Loucy (cell line): ENCODE results near the gene PNMA1.

Experiments
- H2AFZ ChIP-seq: fragments of 200-600 bp; sonication (generic); 2 replicates; pipeline ENCODE4 v1.6.0; 2016; ENCODE audit warnings: antibody characterized with exemption, mild to moderate bottlenecking, low read length, moderate library complexity
- H3F3A ChIP-seq: fragments of 200-600 bp; 2 replicates; pipeline ENCODE4 v1.6.0; 2016; ENCODE audit warnings: antibody characterized with exemption, low read depth, mild to moderate bottlenecking
- H3K27me3 ChIP-seq: fragments of 200-600 bp; sonication (generic); 2 replicates; pipeline ENCODE4 v1.6.1; 2014; ENCODE audit warnings: low read length, mild to moderate bottlenecking; ENCODE audit not compliant: insufficient read depth, poor library complexity, severe bottlenecking
- H3K36me3 ChIP-seq: fragments of 200-600 bp; sonication (generic); 2 replicates; pipeline ENCODE4 v1.6.1; 2016; ENCODE audit warnings: low read length; ENCODE audit not compliant: insufficient read depth
- H3K4me1 ChIP-seq: fragments of 200-600 bp; sonication (generic); 2 replicates; pipeline ENCODE4 v1.5.1; 2014; ENCODE audit warnings: low read length, mild to moderate bottlenecking; ENCODE audit not compliant: insufficient read depth, poor library complexity, severe bottlenecking
- H3K4me2 ChIP-seq: fragments of 200-600 bp; sonication (generic); 2 replicates; pipeline ENCODE4 v1.6.0; 2014; ENCODE audit warnings: antibody characterized with exemption, low read length, low read depth, mild to moderate bottlenecking; ENCODE audit not compliant: poor library complexity, severe bottlenecking
- H3K4me3 ChIP-seq: fragments of 200-600 bp; sonication (generic); 2 replicates; pipeline ENCODE4 v1.5.1; 2014; ENCODE audit warnings: low read length, mild to moderate bottlenecking, mixed read lengths; ENCODE audit not compliant: poor library complexity, severe bottlenecking
- H3K79me2 ChIP-seq: fragments of 200-600 bp; sonication (generic); 2 replicates; pipeline ENCODE4 v1.6.1; 2014; ENCODE audit warnings: low read length; ENCODE audit not compliant: insufficient read depth
- H3K9ac ChIP-seq: fragments of 200-600 bp; sonication (generic); 2 replicates; pipeline ENCODE4 v1.6.0; 2014; ENCODE audit warnings: mild to moderate bottlenecking, low read depth, low read length, moderate library complexity; ENCODE audit not compliant: poor library complexity, severe bottlenecking
- H3K9me2 ChIP-seq: fragments of 200-600 bp; sonication (generic); replicated peaks from 2 replicates; pipeline ENCODE4 v1.6.1; 2016; ENCODE audit warnings: low read depth, low read length, mixed read lengths
- H3K9me3 ChIP-seq: fragments of 200-600 bp; sonication (generic); 2 replicates; pipeline ENCODE4 v1.6.1; 2014; ENCODE audit warnings: mild to moderate bottlenecking, antibody characterized with exemption, low read length, low read depth; ENCODE audit not compliant: insufficient read depth
- H4K20me1 ChIP-seq: fragments of 200-600 bp; sonication (generic); 2 replicates; pipeline ENCODE4 v1.6.0; 2014; ENCODE audit warnings: antibody characterized with exemption, low read length, mild to moderate bottlenecking; ENCODE audit not compliant: insufficient read depth, poor library complexity, severe bottlenecking
- EZH2phosphoT487 ChIP-seq: fragments of 200-600 bp; IDR thresholded peaks from 2 replicates; pipeline ENCODE4 v1.6.1; 2018; ENCODE audit warnings: antibody characterized with exemption, mild to moderate bottlenecking, moderate library complexity, borderline replicate concordance
- TF ChIP-seq, protein P1 (sequence below): fragments of 200-600 bp; sonication (generic); conservative IDR thresholded peaks from 2 replicates; pipeline ENCODE4 v1.5.1; 2014; ENCODE audit warnings: mild to moderate bottlenecking, antibody characterized with exemption, low read length

PNMA1 gene

DNA sequence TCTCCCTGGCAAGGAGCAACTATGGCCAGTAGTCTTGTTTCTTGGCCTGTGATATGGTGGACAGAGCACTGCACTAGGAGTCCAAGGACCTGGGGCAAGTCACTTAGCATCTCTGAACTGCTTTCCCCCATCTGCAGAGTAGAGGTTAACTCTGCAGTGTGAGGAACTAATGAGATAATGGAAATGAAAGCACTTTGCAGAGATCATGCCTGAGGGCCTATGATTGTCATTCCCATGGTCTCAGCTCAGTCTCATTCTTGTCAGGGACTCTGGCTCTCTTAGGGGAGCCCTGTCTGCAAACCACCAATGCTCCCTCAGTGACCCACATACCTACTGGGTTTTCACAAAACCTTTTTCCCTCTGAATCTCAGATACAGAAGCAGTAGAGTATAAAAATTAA lies 6.5 kb upstream of the PNMA1 start:
- Histone ChIP-seq H2AFZ (no peak overlapping the region), H3K9me3 (no peaks in the 10 kb centered on the region), H3K4me1 (no peaks in the 10 kb centered on the region), H3K4me2 (no peak overlapping the region), H3K36me3 (peaks cover 94% of the 10 kb centered on the region; the same call in 1 of the 2 replicates), H3K9me2 (no peaks in the 10 kb centered on the region), H3K4me3 (no peak overlapping the region), H3K79me2 (no peaks in the 10 kb centered on the region), H3K9ac (no peak overlapping the region), H4K20me1 (no peaks in the 10 kb centered on the region), H3K27me3 (no peaks in the 10 kb centered on the region), H3F3A (no peaks in the 10 kb centered on the region; the same call in 1 of the 2 replicates)
- TF ChIP-seq, protein P1, sequence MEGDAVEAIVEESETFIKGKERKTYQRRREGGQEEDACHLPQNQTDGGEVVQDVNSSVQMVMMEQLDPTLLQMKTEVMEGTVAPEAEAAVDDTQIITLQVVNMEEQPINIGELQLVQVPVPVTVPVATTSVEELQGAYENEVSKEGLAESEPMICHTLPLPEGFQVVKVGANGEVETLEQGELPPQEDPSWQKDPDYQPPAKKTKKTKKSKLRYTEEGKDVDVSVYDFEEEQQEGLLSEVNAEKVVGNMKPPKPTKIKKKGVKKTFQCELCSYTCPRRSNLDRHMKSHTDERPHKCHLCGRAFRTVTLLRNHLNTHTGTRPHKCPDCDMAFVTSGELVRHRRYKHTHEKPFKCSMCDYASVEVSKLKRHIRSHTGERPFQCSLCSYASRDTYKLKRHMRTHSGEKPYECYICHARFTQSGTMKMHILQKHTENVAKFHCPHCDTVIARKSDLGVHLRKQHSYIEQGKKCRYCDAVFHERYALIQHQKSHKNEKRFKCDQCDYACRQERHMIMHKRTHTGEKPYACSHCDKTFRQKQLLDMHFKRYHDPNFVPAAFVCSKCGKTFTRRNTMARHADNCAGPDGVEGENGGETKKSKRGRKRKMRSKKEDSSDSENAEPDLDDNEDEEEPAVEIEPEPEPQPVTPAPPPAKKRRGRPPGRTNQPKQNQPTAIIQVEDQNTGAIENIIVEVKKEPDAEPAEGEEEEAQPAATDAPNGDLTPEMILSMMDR = no peak
- no peak for TF ChIP-seq EZH2phosphoT487

DNA sequence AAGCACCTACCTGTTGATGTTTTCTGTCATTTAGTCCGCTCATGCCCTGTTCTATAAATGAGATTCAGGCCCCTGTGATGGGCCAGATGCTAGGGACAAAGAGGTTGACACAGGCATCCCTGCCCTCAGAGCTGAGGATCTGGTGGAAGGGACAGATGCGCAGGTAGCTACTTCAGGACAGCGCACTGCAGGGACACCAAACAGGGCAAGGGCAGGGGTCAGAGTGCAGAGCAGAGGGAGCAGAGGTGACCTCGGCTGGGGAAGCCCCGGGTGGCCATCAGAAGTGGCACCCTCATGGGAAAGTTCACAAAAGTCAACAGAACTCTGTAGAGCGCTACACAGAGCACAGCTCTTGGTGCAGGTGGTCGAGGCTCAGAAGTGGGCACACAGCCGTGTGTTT lies 5.6 kb upstream of the PNMA1 start:
- peaks cover 1% of the 10 kb centered on the region for H4K20me1 ChIP-seq
- peaks cover 88% of the 10 kb centered on the region; the same call in 1 of the 2 replicates for H3K36me3 ChIP-seq
- TF ChIP-seq, protein P1 = no peak
- no peak for TF ChIP-seq EZH2phosphoT487
- H3K9me2 ChIP-seq = no peaks in the 10 kb centered on the region
- H3K4me1 ChIP-seq = peaks cover under 1% of the 10 kb centered on the region
- no peaks in the 10 kb centered on the region for H3K79me2 ChIP-seq
- no peaks in the 10 kb centered on the region for H3K27me3 ChIP-seq
- peaks cover 5% of the 10 kb centered on the region; the same call in 1 of the 2 replicates for H3F3A ChIP-seq
- H2AFZ ChIP-seq = no peak overlapping the region
- no peaks in the 10 kb centered on the region for H3K9me3 ChIP-seq
- H3K4me2 ChIP-seq = no peak overlapping the region
- H3K9ac ChIP-seq = no peak overlapping the region
- no peak overlapping the region for H3K4me3 ChIP-seq

DNA sequence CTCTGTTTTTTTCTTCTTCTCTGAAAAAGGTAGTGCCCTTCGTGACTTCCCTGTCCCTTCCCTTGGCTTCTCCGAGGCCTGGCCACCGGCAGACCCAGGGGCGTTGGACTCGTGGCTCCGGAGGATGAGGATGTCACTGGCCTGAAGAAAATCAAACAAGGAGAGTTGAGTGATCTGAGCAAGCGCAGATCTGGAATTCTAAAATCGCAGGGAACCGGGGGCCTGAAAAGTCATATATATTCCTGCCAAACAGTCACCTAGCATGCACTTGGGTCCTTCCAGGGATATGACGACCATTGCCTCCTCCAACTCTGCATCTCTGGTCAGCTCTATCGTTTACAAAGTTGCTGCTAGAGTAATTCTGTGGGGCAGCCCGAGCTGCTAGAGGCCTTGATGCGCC lies 5.2 kb upstream of the PNMA1 start:
- Histone ChIP-seq H3F3A (peaks cover 8% of the 10 kb centered on the region; the same call in 1 of the 2 replicates), H3K79me2 (no peaks in the 10 kb centered on the region), H3K9me2 (no peaks in the 10 kb centered on the region), H3K4me1 (peaks cover 4% of the 10 kb centered on the region), H3K4me3 (no peak overlapping the region), H4K20me1 (peaks cover 6% of the 10 kb centered on the region), H3K36me3 (peaks cover 84% of the 10 kb centered on the region; the same call in 1 of the 2 replicates), H3K9ac (no peak overlapping the region), H3K4me2 (no peak overlapping the region), H3K9me3 (no peaks in the 10 kb centered on the region), H3K27me3 (no peaks in the 10 kb centered on the region), H2AFZ (no peak overlapping the region)
- TF ChIP-seq, protein P1 = no peak
- TF ChIP-seq EZH2phosphoT487 = no peak
